ENCODE data around the gene NPHP1. TPM values are rescaled to one million over a fixed set of nuclear protein-coding genes. Genes with fewer than 3 reads are reported as not detected.
"Not testable (repeated sequence)": the region's sequence is repeated elsewhere in the genome, so short reads cannot be mapped to it uniquely, and the experiment has no call there.

NPHP1 gene
- total and polyA plus RNA-seq, 2 donors (not counting 3 experiments of a cell fraction or from before 2014, with no cell fraction given): 2.3 to 5.9 TPM

GRCh38 chr2:110219496-110220189, 14.8 kb upstream of the NPHP1 start:
- TF ChIP-seq CTCF (IDR thresholded peaks at IDR 0.05; ENCODE audit: extremely low read depth in 1 of 2, insufficient read depth in 1 of 2, low read depth in 1 of 2, low read length in 2 of 2): no peak
- no peak for TF ChIP-seq MAX (IDR thresholded peaks at IDR 0.05; ENCODE audit: insufficient read depth, insufficient read length)
- TF ChIP-seq FOS (IDR thresholded peaks at IDR 0.05; ENCODE audit: borderline replicate concordance, insufficient read depth, low read length): no peak
- no peak for TF ChIP-seq MYC (IDR thresholded peaks at IDR 0.05; ENCODE audit: low read depth, low read length)
- no peak for TF ChIP-seq GATA2 (IDR thresholded peaks at IDR 0.05; ENCODE audit: insufficient read depth, insufficient read length, low read depth, low read length)
- no peak for TF ChIP-seq JUN (IDR thresholded peaks at IDR 0.05; ENCODE audit: borderline replicate concordance, insufficient read depth, insufficient read length, low read depth)
- no peak for TF ChIP-seq POLR2A (IDR thresholded peaks at IDR 0.05; ENCODE audit: low read depth, low read length)
- no peak for TF ChIP-seq POLR2AphosphoS5 (IDR thresholded peaks at IDR 0.05; ENCODE audit: insufficient read depth, low read depth, low read length)
- no peak for TF ChIP-seq EZH2 (IDR thresholded peaks at IDR 0.05; ENCODE audit: borderline replicate concordance, low read depth, low read length, severe bottlenecking)
- no peaks in the 10 kb centered on the region for H3K4me1 ChIP-seq (ENCODE audit: control insufficient read depth, extremely low read depth, insufficient read depth, low read length)
- no TSS peak for BruUV-seq (replicated peaks)
- H3K4me2 ChIP-seq (ENCODE audit: insufficient read depth, low read length): no peak overlapping the region
- no peak overlapping the region for H3K4me3 ChIP-seq (replicated peaks in 1 of 3; ENCODE audit: insufficient read depth in 1 of 3, low read depth in 1 of 3, low read length in 3 of 3)
- H3K9me3 ChIP-seq (replicated peaks; ENCODE audit: control insufficient read depth, insufficient read depth, low read length): no peaks in the 10 kb centered on the region
- FAIRE-seq (peak; percentile 24), DNase-seq (ENCODE audit: low read depth, low spot score) (peak; percentile 44)
- H3K9me1 ChIP-seq (replicated peaks; ENCODE audit: control insufficient read depth, extremely low read depth, insufficient read depth, low read length): no peaks in the 10 kb centered on the region
- H2AFZ ChIP-seq (ENCODE audit: low read depth, low read length): no peak overlapping the region
- intact Hi-C loops (cut with micrococcal nuclease): no loop called here
- ChIA-PET POLR2A (no interaction called here), CTCF (no interaction called here)
- H3K9ac ChIP-seq (replicated peaks; ENCODE audit: extremely low read depth, insufficient read depth, low read length): no peak overlapping the region
- H3K79me2 ChIP-seq (ENCODE audit: control insufficient read depth, insufficient read depth, low read length): no peaks in the 10 kb centered on the region
- no peak overlapping the region for H3K27ac ChIP-seq (ENCODE audit: insufficient read depth, low read depth, low read length)
- H3K36me3 ChIP-seq (ENCODE audit: control insufficient read depth in 2 of 2, extremely low read depth in 1 of 2, insufficient read depth in 2 of 2, low read length in 2 of 2): no peaks in the 10 kb centered on the region
- H3K27me3 ChIP-seq (ENCODE audit: control insufficient read depth in 2 of 2, insufficient read depth in 2 of 2, low read length in 2 of 2): peaks cover 47 to 65% of the 10 kb centered on the region in 2 experiments
- no peaks in the 10 kb centered on the region for H4K20me1 ChIP-seq (replicated peaks; ENCODE audit: control insufficient read depth, extremely low read depth, insufficient read depth, low read length)
- dilution Hi-C loops (cut with MboI; ENCODE audit: extremely low pct_ligation_motif_present, low sequenced_read_pairs): no loop called here

GRCh38 chr2:110218889-110219288, 14.1 kb upstream of the NPHP1 start:
- BruUV-seq (replicated peaks); dilution Hi-C loops (cut with MboI; ENCODE audit: extremely low pct_ligation_motif_present, low sequenced_read_pairs): not testable (repeated sequence)

More at GRCh38 chr2:110218889-110219288, 14.1 kb upstream of the NPHP1 start:
- H3K9me3 ChIP-seq (replicated peaks; ENCODE audit: control insufficient read depth, insufficient read depth, low read length); H3K9ac ChIP-seq (replicated peaks; ENCODE audit: extremely low read depth, insufficient read depth, low read length); H3K27ac ChIP-seq (ENCODE audit: insufficient read depth, low read depth, low read length); H3K4me1 ChIP-seq (ENCODE audit: control insufficient read depth, extremely low read depth, insufficient read depth, low read length); H3K9me1 ChIP-seq (replicated peaks; ENCODE audit: control insufficient read depth, extremely low read depth, insufficient read depth, low read length); H3K36me3 ChIP-seq (ENCODE audit: control insufficient read depth in 2 of 2, extremely low read depth in 1 of 2, insufficient read depth in 2 of 2, low read length in 2 of 2); H3K4me2 ChIP-seq (ENCODE audit: insufficient read depth, low read length); FAIRE-seq; H3K79me2 ChIP-seq (ENCODE audit: control insufficient read depth, insufficient read depth, low read length); H3K4me3 ChIP-seq (replicated peaks in 1 of 3; ENCODE audit: insufficient read depth in 1 of 3, low read depth in 1 of 3, low read length in 3 of 3); H2AFZ ChIP-seq (ENCODE audit: low read depth, low read length); POLR2A ChIA-PET; CTCF ChIA-PET; H4K20me1 ChIP-seq (replicated peaks; ENCODE audit: control insufficient read depth, extremely low read depth, insufficient read depth, low read length); DNase-seq (ENCODE audit: low read depth, low spot score); intact Hi-C loops (cut with micrococcal nuclease): not testable (repeated sequence)
- peaks cover 47 to 59% of the 10 kb centered on the region in 2 experiments for H3K27me3 ChIP-seq (ENCODE audit: control insufficient read depth in 2 of 2, insufficient read depth in 2 of 2, low read length in 2 of 2)
